ENCODE measurements around the gene CGN. TPM values are rescaled to one million over a fixed set of nuclear protein-coding genes. Genes with fewer than 3 reads are reported as not detected.

CGN gene
- 4.4 and 7.5 TPM in 2 replicates for polyA plus RNA-seq
- polyA minus RNA-seq: 6.6 and 8.3 TPM in 2 replicates

- H4K20me1 ChIP-seq (ENCODE audit: insufficient read depth): no peaks in the 10 kb centered on the region
- H3K9me2 ChIP-seq (ENCODE audit: insufficient read depth, low read length): no peaks in the 10 kb centered on the region
- H3K27ac ChIP-seq (ENCODE audit: low read length): peak within 1 kb of the TSS; percentile 89
- H3K9ac ChIP-seq (ENCODE audit: low read length): peak within 1 kb of the TSS; percentile 91
- peak within 1 kb of the TSS; percentile 93 for H3K4me2 ChIP-seq (ENCODE audit: low read length)
- H3K27me3 ChIP-seq (ENCODE audit: insufficient read depth, low read depth, low read length): peaks cover 13% of the 10 kb centered on the region
- no peaks in the 10 kb centered on the region for H3K9me3 ChIP-seq (ENCODE audit: low read length)
- H3K36me3 ChIP-seq (ENCODE audit: insufficient read depth, low read length): no peaks in the 10 kb centered on the region
- H3K79me2 ChIP-seq (replicated peaks; ENCODE audit: insufficient read depth, low read length): no peaks in the 10 kb centered on the region
- H3F3A ChIP-seq (ENCODE audit: insufficient read depth, low read length, poor library complexity, severe bottlenecking): peaks cover 9% of the 10 kb centered on the region
- H2AFZ ChIP-seq (ENCODE audit: low read depth, low read length): peak within 1 kb of the TSS; percentile 97
- H3K4me3 ChIP-seq (ENCODE audit: low read length): peak within 1 kb of the TSS; percentile 90
- TF ChIP-seq EZH2 (IDR thresholded peaks at IDR 0.05; ENCODE audit: borderline replicate concordance, insufficient read depth, low read length, poor library complexity, severe bottlenecking) (no peak), SMC3 (conservative IDR thresholded peaks at IDR 0.05; ENCODE audit: poor library complexity) (no peak), RAD21 (conservative IDR thresholded peaks at IDR 0.05) (no peak), MXI1 (conservative IDR thresholded peaks at IDR 0.05; ENCODE audit: poor library complexity, severe bottlenecking) (peak; percentile 73), TAF1 (IDR thresholded peaks at IDR 0.05; ENCODE audit: low read depth) (peak; percentile 75), POLR2AphosphoS5 (IDR thresholded peaks at IDR 0.05) (peak; percentile 94), EP300 (conservative IDR thresholded peaks at IDR 0.05; ENCODE audit: poor library complexity, severe bottlenecking) (peak; percentile 66), REST (IDR thresholded peaks at IDR 0.05; ENCODE audit: borderline replicate concordance) (peak; percentile 70), CTCF (IDR thresholded peaks at IDR 0.05; ENCODE audit: poor library complexity, severe bottlenecking) (no peak)
Measured at GRCh38 chr1:151510957-151511635, at the start of gene CGN. Gene CGN, plus strand, starts transcription at chr1:151511387. Its CDS starts 7,133 bp downstream, at chr1:151518520.

- Histone ChIP-seq H3K36me3 (ENCODE audit: insufficient read depth, low read length) (no peaks in the 10 kb centered on the region), H3K4me2 (ENCODE audit: low read length) (no peak overlapping the region), H4K20me1 (ENCODE audit: insufficient read depth) (no peaks in the 10 kb centered on the region), H3F3A (ENCODE audit: insufficient read depth, low read length, poor library complexity, severe bottlenecking) (no peaks in the 10 kb centered on the region), H3K79me2 (replicated peaks; ENCODE audit: insufficient read depth, low read length) (peaks cover 8% of the 10 kb centered on the region), H3K9ac (ENCODE audit: low read length) (no peak overlapping the region), H3K27me3 (ENCODE audit: insufficient read depth, low read depth, low read length) (no peaks in the 10 kb centered on the region), H3K9me3 (ENCODE audit: low read length) (no peaks in the 10 kb centered on the region), H3K4me3 (ENCODE audit: low read length) (no peak overlapping the region), H3K27ac (ENCODE audit: low read length) (no peak overlapping the region), H3K9me2 (ENCODE audit: insufficient read depth, low read length) (no peaks in the 10 kb centered on the region), H2AFZ (ENCODE audit: low read depth, low read length) (no peak overlapping the region)
- TF ChIP-seq POLR2AphosphoS5 (IDR thresholded peaks at IDR 0.05) (no peak), MXI1 (conservative IDR thresholded peaks at IDR 0.05; ENCODE audit: poor library complexity, severe bottlenecking) (no peak), EZH2 (IDR thresholded peaks at IDR 0.05; ENCODE audit: borderline replicate concordance, insufficient read depth, low read length, poor library complexity, severe bottlenecking) (no peak), CTCF (IDR thresholded peaks at IDR 0.05; ENCODE audit: poor library complexity, severe bottlenecking) (no peak), TAF1 (IDR thresholded peaks at IDR 0.05; ENCODE audit: low read depth) (no peak), REST (IDR thresholded peaks at IDR 0.05; ENCODE audit: borderline replicate concordance) (no peak), EP300 (conservative IDR thresholded peaks at IDR 0.05; ENCODE audit: poor library complexity, severe bottlenecking) (no peak), RAD21 (conservative IDR thresholded peaks at IDR 0.05) (no peak), SMC3 (conservative IDR thresholded peaks at IDR 0.05; ENCODE audit: poor library complexity) (no peak)
Measured at GRCh38 chr1:151461694-151462093, 49.5 kb upstream of the CGN start.

All from neural cell (in vitro differentiated cells).